PFSK-1 (cell line): ENCODE results near the gene PSMG1.

Experiments
- FOXP2 ChIP-seq: optimal IDR thresholded peaks from 2 replicates; pipeline ENCODE3; 2011; ENCODE audit warnings: borderline replicate concordance, control low read depth, inconsistent platforms; ENCODE audit not compliant: insufficient read depth; ENCODE audit errors: extremely low read length, extremely low read depth
- POLR2AphosphoS5 ChIP-seq: IDR thresholded peaks from 2 replicates; pipeline ENCODE4 v1.6.1; 2012; ENCODE audit warnings: low read depth, mild to moderate bottlenecking, control low read depth, low read length, moderate library complexity
- REST ChIP-seq, 2 experiments: IDR thresholded peaks; 2 replicates each; pipeline versions ENCODE4 v1.6.1 to v1.8.0; 2011 to 2012; ENCODE audit warnings: low read depth in 2 of 2, low read length in 2 of 2, control low read depth in 1 of 2, inconsistent platforms in 1 of 2, mild to moderate bottlenecking in 1 of 2, moderate library complexity in 1 of 2; ENCODE audit not compliant: insufficient read depth in 1 of 2
- SIN3A ChIP-seq: IDR thresholded peaks from 2 replicates; pipeline ENCODE4 v1.6.1; 2012; ENCODE audit warnings: mild to moderate bottlenecking, low read length, moderate library complexity, borderline replicate concordance; ENCODE audit not compliant: insufficient read depth
- TAF1 ChIP-seq: IDR thresholded peaks from 2 replicates; pipeline ENCODE4 v1.6.1; 2012; ENCODE audit warnings: low read length, control low read depth, borderline replicate concordance; ENCODE audit not compliant: insufficient read depth

PSMG1 gene

GRCh38 chr21:39175154-39175553, 8.1 kb downstream of the PSMG1 start:
- no peak for TF ChIP-seq REST (IDR thresholded peaks at IDR 0.05; ENCODE audit: insufficient read depth in 1 of 2, low read depth in 2 of 2, low read length in 2 of 2)
- no peak for TF ChIP-seq POLR2AphosphoS5
- TF ChIP-seq FOXP2, result no peak
- no peak for TF ChIP-seq SIN3A
- no peak for TF ChIP-seq TAF1

GRCh38 chr21:39173716-39174680, 9.3 kb downstream of the PSMG1 start:
- TF ChIP-seq POLR2AphosphoS5 (no peak), REST (IDR thresholded peaks at IDR 0.05; ENCODE audit: insufficient read depth in 1 of 2, low read depth in 2 of 2, low read length in 2 of 2) (no peak), FOXP2 (no peak), TAF1 (no peak)

GRCh38 chr21:39169906-39170305, 13.3 kb downstream of the PSMG1 start:
- no peak for TF ChIP-seq POLR2AphosphoS5
- no peak for TF ChIP-seq FOXP2
- TF ChIP-seq SIN3A, result no peak
- TF ChIP-seq TAF1, result no peak
- no peak for TF ChIP-seq REST (IDR thresholded peaks at IDR 0.05; ENCODE audit: insufficient read depth in 1 of 2, low read depth in 2 of 2, low read length in 2 of 2)

GRCh38 chr21:39168800-39169199, 14.5 kb downstream of the PSMG1 start:
- TF ChIP-seq TAF1, result no peak
- no peak for TF ChIP-seq FOXP2
- TF ChIP-seq SIN3A, result no peak

- TF ChIP-seq FOXP2 (no peak), REST (IDR thresholded peaks at IDR 0.05; ENCODE audit: insufficient read depth in 1 of 2, low read depth in 2 of 2, low read length in 2 of 2) (no peak), POLR2AphosphoS5 (no peak), SIN3A (no peak), TAF1 (no peak)
Observed at GRCh38 chr21:39164523-39164922, 18.7 kb downstream of the PSMG1 start.
